Stimulated activated CD8-positive, alpha-beta memory T cell treated with anti-CD3 and anti-CD28 coated beads, Interleukin-4, amount 100 ng/mL, for 1 hour (primary cell): ENCODE data around the gene CNTNAP2.
"Not testable (repeated sequence)": the region's sequence is repeated elsewhere in the genome, so short reads cannot be mapped to it uniquely, and the experiment has no call there.

Source experiments
- DNase-seq, 2 donors: peaks; one replicate each; pipeline ENCODE4 v3.0.0-alpha.2; 2020; ENCODE audit warnings: low read depth in 2 of 2, low spot score in 1 of 2

CNTNAP2 gene

GRCh38 chr7:147078312-147078711 is 961.7 kb downstream of the CNTNAP2 start:
- DNase-seq = no peak

GRCh38 chr7:147079083-147079482 is 962.5 kb downstream of the CNTNAP2 start:
- DNase-seq = no peak

DNA sequence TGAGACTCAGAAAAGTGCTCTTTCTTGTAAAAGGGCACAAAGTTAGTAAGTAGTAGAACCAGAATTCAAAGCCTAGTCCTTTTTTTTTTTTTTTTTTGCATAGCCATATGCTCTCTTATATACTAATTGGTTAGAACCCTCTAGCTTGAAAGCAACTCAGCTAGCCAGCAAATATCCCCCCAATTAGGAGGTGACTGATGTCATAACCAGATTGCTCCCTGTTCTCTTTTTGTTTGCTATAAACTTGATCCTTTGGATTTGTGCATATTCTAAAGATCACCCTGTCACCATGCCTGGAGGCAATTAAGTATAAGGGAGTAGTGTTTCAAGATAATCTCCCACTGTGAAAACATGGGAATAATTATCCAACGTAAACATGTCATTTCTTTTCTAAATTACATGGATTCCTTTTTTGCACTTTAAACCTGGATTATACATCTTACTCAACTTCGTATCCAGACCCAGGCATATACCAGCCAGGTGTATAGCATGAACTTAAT is 963.4 kb downstream of the CNTNAP2 start:
- DNase-seq = no peak

GRCh38 chr7:147081117-147081516 is 964.5 kb downstream of the CNTNAP2 start:
- no peak for DNase-seq

GRCh38 chr7:147089051-147089461 is 972.5 kb downstream of the CNTNAP2 start:
- DNase-seq = no peak

- no peak for DNase-seq
These were observed 973.0 kb downstream of the CNTNAP2 start for GRCh38 chr7:147089608-147090007.

DNA sequence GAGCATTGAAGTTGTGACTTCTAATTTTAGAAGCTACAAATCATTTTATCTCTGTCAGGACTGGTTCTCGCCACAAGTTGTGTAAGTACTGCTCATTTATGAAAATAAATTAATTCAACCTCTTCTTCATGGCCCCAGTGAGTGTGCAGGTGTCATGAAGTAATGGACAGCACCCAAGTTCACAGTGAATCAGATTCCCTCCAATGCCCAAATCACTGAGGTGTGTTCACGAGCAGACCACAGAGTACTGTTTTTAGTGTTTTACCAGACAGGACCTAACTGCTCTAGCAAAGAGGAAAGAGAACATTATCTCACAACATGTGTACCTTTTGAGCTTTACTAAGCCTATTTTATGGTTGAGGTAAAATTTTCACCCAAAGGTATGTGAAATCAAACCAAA is 980.0 kb downstream of the CNTNAP2 start:
- no peak for DNase-seq

- no peak for DNase-seq
These were observed 986.6 kb downstream of the CNTNAP2 start for GRCh38 chr7:147103224-147103623.

- DNase-seq = no peak
These were observed 990.1 kb downstream of the CNTNAP2 start for GRCh38 chr7:147106746-147107145.

- not testable (repeated sequence) for DNase-seq
These were observed 997.9 kb downstream of the CNTNAP2 start for GRCh38 chr7:147114525-147114924.

DNA sequence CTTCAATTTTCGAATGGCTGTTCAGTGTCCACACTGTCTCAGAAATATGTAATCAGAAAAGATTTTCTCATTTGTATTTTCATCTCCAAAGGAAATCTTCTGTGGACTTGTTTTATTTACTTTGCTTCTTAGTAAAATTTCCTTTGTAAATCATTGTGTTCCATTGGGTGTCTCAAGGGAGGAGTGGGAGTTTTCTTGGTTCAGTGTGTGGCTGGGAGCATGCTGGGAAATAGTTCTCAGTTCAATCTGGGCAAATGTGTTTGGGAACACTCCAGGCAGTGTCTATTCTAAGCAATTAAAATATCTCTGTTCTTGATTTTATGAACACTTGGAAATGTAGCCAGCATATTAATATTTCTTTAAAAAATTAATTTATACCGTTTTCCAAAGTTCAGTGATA is 1019.8 kb downstream of the CNTNAP2 start:
- DNase-seq = no peak

DNA sequence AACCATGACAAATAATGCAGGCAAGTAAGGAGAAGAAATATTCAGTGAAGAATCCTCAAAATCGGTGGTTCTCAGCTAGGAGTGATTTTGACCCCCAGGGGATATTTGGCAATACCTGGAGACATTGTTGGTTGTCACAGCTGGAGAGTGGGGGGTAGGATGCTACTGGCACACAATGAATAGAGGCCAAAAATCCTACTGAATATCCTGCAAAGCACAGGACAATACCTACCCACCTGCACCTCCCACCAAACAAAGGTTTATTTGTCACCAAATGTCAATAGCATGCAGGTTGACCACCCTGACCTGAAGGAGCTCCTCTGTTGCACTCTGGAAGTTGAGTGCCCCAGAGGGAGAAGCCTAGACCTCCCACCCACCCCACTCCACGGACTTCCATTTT is 1028.6 kb downstream of the CNTNAP2 start:
- no peak for DNase-seq

DNA sequence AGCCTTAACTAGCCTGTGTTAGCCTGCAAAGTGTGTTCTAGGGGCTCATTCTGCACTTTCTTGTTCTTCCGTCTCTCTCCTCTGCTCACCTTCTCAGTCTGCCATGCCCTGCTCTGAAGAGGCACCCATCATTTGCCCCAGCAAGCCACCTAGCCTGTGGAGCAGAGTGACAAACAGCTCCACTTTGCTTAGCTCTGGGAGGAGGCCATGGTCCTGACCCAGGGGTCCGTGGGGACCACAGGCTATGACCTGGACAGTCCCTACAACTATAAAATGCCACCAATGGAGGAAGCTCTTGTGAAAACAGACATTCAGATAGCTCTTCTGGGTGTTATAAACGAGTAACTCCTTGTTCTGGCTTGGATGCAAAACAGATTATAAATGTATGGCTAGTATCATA is 1029.6 kb downstream of the CNTNAP2 start:
- no peak for DNase-seq

GRCh38 chr7:147151661-147152060 is 1035.1 kb downstream of the CNTNAP2 start:
- DNase-seq = no peak

DNA sequence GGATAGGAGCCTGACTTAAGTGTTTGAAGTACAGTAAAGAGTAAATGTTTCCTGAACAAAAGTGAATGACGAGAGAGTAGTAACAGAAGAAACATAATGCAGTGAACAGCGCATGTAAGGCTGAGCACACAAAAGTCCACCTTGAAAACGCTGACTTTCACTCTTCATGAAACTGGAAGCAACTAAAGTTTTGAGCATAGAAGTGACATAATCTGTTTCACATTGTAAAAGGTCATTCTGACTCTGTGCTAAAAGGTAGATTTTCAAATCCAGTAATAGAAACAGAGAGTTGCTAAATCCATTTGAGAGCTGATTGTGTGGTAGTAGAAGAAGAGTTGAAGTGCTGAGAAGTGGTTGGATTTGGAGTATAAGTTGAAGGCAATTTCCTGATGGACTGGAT is 1037.0 kb downstream of the CNTNAP2 start:
- no peak for DNase-seq

GRCh38 chr7:147161405-147161804 is 1044.8 kb downstream of the CNTNAP2 start:
- DNase-seq = no peak

DNA sequence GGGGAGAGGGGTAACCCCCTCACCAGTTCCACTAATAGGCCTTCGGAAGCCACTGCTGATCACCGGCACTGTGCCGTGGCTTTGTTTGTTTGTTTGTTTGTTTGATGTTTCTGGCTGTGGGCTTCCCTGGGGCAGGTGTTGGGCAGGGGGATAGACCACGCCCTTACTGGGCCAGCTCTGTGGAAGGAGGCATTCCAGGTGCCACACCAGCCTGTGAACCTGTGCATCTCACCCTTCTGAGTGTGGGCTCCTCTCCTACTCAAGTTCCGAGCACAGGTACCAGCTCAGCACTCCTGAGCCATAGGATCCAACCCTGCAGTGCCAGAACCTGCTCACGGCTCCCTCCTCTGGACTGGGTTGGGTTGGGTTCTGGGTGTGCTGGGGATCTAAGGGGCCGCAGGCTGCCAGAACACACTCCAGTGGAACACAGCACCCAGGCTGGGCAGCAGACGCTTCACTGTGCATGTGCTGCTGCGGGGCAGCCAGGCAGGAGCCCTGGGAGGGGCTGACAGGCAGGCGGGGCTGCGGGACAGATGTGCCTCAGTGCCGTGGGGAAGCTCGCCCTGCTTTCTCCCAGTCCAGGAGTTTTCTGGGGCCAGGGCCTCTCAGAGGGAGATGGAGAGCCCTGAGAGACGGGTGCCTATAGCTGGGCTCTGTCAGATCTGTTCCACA is 1053.9 kb downstream of the CNTNAP2 start:
- DNase-seq = no peak

- DNase-seq = no peak
These were observed 1054.4 kb downstream of the CNTNAP2 start for GRCh38 chr7:147171013-147171391.

DNA sequence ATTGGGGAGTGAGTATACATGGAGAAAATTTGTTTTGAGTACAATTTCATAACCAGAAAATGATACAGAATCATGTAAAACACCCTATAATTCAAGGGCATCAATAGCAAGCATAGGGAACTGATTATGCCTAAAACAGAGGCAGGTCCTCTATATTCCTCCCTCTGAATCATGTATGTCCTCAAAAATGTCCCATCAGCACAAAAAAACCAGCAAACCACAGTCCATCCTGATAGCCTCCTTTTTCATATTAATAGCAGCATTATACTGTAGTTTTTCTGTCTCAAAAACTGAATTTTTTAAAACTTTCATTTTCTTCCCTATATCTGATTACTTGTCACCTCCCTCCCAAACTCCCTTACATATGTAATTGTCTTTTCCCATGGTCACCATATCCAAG is 1057.3 kb downstream of the CNTNAP2 start:
- DNase-seq = no peak

DNA sequence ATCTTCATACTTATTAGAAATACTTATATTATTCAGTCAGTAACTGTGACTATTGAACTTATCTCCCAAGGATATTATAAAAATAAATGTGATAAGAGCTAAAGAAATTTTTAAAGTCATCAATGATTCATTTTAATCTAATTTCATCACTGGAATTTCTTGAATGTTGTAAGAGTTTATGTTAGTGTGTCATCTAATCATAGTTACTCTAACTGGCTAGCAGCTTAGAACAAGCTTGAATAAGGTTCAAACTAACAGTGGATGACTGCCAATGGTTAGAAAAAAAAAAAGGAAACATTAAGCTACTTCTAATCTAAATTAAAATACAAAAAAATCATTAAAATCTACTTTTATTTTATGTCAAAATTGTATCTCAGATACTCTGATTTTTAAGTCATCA is 1066.3 kb downstream of the CNTNAP2 start:
- DNase-seq = no peak

GRCh38 chr7:147183276-147183675 is 1066.7 kb downstream of the CNTNAP2 start:
- DNase-seq = no peak

DNA sequence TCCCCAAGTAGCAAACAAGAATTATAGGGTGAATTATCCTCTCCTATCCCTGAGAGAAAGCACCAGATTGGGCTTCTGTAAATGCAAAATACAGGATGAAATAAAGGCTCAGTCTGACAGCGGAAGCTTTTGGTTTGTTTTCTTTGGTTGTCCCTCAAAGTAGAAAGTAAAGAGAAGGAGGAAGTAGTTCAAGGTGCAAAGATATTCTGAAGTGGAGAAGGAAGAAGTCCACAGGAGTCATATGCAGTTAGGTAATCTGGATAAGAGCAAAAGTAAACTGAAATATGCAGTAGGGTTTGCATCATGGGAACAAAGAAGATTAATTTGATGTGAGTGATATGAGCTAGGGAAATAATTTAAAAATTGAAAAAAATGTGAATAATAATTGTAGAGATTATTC is 1071.9 kb downstream of the CNTNAP2 start:
- no peak for DNase-seq

GRCh38 chr7:147193476-147193875 is 1076.9 kb downstream of the CNTNAP2 start:
- no peak for DNase-seq
